GM18526 (cell line): ENCODE data around the gene HECTD4.

ENCODE experiments used
- POLR2A ChIP-seq: IDR thresholded peaks from 3 replicates; pipeline ENCODE4 v1.6.1; 2011; ENCODE audit not compliant: insufficient read length; ENCODE audit errors: extremely low read depth

HECTD4 gene

GRCh38 chr12:112409064-112409905, 27.1 kb upstream of the HECTD4 start, which contains the start of gene RPL6:
RPL6 (minus strand) TSS chr12:112409605; CDS start chr12:112408656, 949 bp downstream.
- peak; percentile 97 for TF ChIP-seq POLR2A

GRCh38 chr12:112408621-112409020, 26.4 kb upstream of the HECTD4 start:
- TF ChIP-seq POLR2A = no peak

- TF ChIP-seq POLR2A = no peak
These were observed 24.6 kb upstream of the HECTD4 start for GRCh38 chr12:112406519-112407488.

GRCh38 chr12:112401903-112402498, 19.8 kb upstream of the HECTD4 start:
- no peak for TF ChIP-seq POLR2A

DNA sequence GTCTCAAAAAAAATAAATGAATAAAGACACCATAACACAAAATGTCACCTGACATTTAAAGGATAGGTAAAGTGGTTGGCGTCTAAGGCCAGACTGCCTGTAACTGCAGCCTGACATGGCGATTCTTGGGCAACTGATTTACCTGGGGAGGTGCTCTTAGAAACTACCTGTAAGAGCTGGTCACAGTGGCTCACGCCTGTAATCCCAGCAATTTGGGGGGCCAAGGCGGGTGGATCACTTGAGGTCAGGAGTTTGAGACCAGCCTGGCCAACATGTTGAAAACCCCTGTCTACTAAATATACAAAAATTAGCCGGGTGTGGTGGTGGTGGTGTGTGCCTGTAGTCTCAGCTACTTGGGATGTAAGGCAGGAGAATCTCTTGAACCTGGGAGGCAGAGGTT, 18.8 kb upstream of the HECTD4 start:
- TF ChIP-seq POLR2A = no peak

GRCh38 chr12:112393328-112393727, 11.1 kb upstream of the HECTD4 start:
- TF ChIP-seq POLR2A = no peak

DNA sequence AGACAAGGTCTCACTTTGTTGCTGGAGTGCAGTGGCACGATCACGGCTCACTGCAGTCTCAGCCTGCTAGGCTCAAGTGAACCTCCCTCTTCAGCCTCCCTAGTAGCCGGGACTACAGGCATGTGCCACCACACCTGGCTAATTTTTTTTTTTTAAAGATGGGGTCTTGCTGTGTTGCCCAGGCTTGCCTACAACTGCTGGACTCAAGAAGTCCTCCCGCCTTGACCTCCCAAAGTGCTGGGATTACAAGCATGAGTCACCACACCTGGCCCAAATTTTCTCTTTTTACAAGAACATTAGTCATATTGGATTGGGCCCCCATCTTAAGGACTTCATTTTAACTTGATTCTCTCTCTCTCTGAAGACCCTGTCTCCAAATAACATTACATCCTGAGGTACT, 7.0 kb upstream of the HECTD4 start:
- TF ChIP-seq POLR2A = no peak

GRCh38 chr12:112386726-112387125, 4.5 kb upstream of the HECTD4 start:
- no peak for TF ChIP-seq POLR2A

DNA sequence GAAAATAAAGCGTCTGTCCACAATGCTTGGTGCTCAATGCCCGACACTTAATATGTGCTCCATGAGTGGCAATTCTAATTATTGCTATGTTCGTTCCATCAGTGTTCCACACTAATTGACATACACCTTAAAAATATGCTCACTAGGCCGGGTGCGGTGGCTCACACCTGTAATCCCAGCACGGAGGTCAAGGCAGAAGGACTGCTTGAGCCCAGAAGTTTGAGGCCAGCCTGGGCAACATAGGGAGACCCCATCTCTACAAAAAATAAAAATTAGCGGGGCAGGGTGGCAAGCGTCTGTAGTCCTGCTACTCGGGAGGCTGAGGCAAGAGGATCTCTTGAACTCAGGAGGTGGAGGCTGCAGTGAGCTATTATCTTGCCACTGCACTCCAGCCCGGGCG, 635 bp upstream of the HECTD4 start:
- no peak for TF ChIP-seq POLR2A

DNA sequence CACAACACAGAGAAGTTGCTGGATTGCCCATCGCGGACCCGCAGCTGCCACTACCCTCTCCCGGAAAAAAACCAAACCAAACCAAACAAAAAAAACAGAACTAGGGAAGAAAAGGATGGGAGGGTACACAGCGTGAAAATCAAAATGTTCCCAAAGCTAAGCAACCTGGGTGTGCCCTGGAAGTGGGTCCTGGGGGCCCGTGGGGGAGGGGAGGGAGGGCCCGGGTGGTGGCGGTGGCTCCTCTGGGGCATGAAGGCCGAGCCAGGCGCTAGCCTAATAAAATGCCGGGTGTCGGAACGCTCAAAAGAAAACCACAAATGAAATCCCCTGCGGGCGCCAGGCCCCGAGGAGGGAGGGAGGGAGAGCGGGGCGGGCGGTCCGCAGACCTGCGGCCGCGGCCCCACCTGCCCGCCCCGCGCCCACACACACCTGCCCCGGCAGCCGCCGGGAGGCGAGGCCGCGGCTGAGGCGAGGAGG, 787 bp downstream of the HECTD4 start:
- TF ChIP-seq POLR2A = no peak

DNA sequence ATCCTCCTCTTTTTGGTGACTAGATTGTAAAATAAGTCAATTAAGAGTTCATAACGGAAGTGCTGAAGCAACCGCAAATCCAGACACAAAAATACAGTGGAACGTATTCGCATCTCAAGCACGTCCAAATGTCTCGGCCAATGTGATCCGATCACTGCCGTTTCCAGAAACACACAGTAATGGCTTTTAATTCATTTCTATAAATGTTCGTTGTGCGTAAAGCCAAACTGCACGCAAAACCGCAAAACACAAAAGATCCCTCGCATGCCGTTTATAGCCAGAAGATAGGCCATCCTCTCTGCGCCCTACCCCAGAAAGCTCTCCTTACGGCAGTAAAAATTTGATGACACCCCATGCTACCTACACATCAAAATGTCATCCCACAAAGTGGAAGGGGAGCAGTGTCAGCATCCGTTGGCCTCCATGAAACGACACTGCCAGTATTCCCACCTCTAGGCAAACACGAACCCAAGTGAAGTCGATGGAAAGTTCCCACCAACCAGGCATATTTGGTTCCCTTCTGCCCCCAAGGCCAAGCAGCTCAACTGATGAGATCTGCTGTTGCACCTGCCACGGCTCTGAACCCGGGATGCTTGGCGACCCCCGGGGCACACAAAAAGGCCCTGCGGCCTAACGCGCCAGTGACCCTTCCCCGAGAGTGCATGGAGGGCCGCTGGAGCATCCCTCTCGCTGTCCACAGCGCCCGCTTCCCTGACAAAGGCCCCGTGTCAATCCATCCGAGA, 1.4 kb downstream of the HECTD4 start:
- no peak for TF ChIP-seq POLR2A

DNA sequence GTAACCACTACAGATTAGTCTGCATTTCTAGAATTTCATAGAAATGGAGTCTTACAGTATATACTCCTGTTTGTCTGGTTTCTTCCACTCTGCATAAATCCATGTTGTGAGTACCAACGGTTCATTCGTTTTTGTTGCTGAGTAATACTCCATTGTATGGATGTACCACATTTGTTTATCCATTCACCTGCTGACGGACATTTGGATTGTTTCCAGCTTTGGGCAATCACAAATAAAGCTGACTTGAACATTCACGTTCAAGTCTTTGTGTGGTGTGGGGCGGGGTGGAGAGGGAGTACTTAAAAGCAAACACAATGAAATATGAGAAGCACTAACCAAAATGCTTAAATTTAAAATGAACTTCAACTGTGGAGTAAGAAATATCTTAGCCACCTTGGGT, 7.1 kb downstream of the HECTD4 start:
- TF ChIP-seq POLR2A = no peak

DNA sequence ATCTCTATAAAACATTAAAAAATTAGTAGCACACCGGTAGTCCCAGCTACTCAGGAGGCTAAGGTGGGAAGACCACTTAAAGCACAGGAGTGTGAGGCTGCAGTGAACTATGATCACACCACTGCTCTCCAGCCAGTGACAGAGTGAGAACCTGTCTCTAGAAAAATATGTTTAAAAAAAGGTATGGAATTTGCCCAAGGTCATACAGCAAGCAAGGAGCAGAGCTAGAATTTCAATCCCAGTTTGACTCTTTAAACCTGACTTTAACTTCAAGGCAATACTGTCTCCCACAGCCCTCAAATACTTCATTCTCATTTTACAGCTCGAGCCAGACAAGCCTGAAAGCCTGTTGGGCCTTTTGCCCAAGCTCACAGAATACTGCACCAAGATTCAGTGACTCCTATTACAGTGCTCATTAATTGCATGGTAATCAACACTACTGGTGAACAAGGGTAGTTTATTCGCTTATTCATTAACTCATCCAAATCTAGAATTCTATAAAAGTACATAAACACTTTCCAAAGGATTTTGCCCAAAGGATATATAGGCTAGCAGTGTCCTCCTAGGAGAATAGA, 8.0 kb downstream of the HECTD4 start:
- no peak for TF ChIP-seq POLR2A

DNA sequence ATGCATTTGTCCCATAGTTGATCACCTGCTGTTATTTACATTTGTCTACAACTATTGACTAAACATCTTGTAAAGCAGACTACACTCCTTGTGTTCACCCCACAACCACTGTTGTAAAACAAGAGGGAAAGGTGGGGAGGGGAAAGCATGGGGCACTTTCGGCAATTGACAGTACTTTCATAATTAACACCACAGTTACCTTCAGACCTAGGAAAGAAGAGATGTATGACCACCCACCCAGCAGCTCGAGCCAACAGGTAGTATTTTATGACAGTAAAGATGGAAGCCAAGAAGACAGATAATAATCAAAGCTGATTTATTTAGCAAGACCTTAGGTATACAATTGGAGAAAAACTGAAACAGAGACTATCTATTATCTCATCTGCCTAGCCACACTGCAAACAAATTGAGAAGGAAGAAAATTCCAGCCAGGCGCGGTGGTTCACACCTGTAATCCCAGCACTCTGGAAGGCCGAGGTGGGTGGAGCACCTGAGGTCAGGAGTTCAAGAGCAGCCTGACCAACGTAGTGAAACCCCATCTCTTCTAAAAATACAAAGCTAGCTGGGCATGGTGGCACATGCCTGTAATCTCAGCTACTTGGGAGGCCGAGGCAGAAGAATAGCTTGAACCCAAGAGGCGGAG, 11.2 kb downstream of the HECTD4 start:
- no peak for TF ChIP-seq POLR2A
